OCI-LY3 (cell line): Measurements from ENCODE around the gene GPN3.

ENCODE experiments used
- CTCF ChIP-seq: fragments of 200-600, 300-600 bp; sonication (generic); IDR thresholded peaks from 2 replicates; pipeline ENCODE4 v1.5.1; 2014; ENCODE audit warnings: antibody characterized with exemption, low read length, low read depth
- EZH2phosphoT487 ChIP-seq: fragments of 200-600 bp; shearing (Covaris generic); IDR thresholded peaks from 2 replicates; pipeline ENCODE4 v1.6.1; 2018; ENCODE audit warnings: antibody characterized with exemption, mixed run types, low read depth

- TF ChIP-seq CTCF (no peak), EZH2phosphoT487 (no peak)
These were observed 31.8 kb downstream of the GPN3 start for GRCh38 chr12:110436231-110436630.
